GM19099 (cell line): ENCODE data around the gene TMEM69.

ENCODE experiments used
- POLR2A ChIP-seq: IDR thresholded peaks from 3 replicates; pipeline ENCODE4 v1.6.1; 2011; ENCODE audit warnings: low read depth; ENCODE audit not compliant: insufficient read length; ENCODE audit errors: extremely low read depth

The TMEM69 gene

DNA sequence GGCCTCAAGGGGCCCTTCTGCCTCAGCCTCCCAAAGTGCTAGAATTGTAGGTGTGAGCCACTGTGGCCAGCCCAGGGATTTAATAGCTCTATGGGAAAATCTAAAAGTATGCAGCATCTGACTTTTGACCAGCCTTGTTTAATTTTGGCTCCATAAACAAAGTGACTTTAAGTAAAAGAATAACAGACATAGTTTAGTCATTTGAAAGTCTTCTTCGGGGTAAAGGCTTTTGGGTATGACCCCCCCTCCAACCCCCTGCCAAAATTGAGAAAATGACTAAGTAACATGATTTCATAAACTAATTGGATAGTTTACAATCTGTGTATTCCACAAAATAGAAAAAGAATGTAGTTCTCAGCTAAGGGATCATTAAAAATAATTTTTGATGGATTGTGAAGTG is 18.6 kb upstream of the TMEM69 start:
- TF ChIP-seq POLR2A: no peak

DNA sequence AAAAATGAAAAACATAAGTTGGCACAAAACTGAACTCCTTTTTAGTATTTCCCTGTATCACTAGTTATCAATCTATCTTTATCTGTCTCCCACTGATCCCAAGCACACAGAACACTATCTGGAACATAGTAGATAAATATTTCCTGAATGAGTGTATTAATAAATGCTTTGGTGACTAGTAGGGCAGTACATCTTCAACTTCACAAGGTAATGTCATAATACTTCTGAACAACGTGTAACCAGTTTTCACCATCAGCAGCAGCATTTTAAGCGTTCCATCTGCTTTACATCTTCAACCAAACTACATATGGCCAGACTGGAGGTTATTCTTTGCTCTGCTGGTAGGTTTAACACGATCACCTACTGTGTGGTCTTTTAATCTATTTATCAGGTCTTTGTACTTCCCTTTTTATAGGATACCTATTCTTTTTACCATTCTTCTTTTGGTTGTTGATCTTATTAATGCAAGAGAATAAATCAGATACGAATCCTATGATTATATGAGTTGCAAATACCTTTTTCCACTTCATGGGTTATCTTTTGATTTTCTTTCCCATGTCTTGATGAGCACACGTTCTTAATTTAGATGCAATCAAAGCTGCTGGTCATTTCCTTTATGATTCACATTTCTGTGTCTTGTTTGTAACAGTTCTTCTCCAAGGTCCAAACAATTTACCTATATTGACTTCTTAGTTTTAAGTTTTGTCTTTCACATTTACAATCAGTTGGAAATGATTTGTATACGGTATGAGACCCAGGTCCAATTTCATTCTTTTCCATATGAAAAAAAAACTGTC is 17.9 kb upstream of the TMEM69 start:
- TF ChIP-seq POLR2A: no peak

DNA sequence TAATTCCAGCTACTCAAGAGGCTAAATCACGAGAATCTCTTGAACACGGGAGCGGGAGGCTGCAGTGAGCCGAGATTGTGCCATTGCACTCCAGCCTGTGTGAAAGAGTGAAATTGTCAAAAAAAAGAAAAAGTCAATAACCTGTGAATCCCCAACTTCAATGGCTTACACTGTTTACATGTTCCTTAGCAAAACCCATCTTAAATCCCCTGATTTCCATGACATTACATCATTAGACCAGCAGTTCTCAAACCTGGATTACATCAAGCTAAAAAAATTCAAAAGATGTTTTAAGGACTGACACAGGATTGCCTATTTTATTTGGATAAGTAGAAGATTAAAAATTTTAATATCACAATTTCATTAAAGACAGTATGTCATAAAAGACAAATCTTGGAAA is 14.0 kb upstream of the TMEM69 start:
- no peak for TF ChIP-seq POLR2A

DNA sequence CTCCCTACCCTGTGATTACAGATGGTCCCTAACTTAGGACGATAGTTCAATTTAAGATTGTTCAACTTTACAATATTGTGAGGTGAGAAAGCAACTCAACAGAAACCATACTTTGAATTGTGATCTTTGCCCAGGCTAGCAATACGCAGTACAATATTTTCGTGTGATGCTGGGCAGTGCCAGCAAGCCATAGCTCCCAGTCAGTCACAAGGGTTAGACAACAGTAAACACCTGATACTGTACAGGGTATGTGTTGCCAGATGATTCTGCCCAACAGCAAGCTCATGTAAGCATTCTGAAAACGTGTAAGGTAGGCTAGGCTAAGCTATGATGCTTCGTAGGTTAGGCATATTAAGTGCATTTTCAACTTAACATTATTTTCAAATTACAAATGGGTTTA is 13.5 kb upstream of the TMEM69 start:
- TF ChIP-seq POLR2A: no peak

DNA sequence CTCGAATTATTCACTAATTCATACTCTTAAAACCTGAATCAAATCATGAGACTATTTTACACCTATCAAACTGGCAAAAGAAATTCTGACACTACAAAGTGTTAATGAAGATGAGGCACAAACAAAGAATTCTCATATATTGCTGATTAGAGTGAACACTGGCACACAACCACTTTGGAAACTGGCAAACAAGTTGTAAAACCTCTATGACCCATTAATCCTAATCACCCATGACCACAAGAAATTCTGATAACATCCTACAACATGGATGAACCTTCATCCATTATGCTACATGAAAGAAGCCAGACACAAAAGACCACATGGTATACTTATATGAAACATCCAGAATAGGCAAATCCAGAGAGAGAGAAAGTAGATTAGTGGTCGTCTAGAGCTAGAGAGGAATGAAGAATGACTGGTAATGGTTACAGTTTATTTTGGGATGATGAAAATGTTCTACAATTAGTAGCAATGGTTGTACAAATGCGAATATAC is 10.2 kb upstream of the TMEM69 start:
- TF ChIP-seq POLR2A: no peak

DNA sequence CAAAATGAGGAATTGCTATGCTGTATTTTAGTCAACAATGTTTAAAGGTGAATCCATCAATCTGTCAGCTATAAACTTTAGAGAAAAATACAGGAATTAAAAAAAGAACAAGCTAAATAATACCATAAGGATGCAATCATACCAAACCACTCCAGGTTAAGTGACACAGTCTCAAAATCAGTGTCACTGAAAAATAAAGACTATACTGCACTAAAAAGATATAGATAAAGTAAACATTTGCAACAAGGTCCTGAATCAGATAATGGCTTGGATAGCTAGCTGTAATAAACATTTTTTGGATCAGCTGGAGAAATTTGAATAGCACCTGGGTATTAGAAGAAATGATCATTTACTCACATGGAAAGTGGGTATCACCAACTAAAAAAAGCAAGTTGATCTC is 9.5 kb upstream of the TMEM69 start:
- no peak for TF ChIP-seq POLR2A

DNA sequence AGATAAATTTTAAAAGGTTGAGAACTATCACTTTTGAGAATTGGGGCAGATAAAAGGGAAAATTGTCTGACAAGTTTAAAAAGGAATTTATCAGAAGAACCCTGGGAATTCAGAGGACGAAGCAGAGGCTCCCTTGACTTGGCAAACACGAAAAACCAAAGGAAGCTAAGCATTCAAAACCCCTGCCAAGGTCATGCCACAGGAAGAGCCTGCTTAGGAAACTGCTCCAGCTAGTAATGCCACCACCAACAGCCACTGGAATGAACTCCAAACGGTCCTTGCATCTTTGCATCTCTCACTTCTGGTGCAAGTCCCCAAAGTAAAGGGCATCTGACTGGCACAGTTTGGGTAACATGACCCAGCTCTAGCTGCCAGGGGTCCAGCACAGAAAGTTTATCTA is 8.9 kb upstream of the TMEM69 start:
- no peak for TF ChIP-seq POLR2A

DNA sequence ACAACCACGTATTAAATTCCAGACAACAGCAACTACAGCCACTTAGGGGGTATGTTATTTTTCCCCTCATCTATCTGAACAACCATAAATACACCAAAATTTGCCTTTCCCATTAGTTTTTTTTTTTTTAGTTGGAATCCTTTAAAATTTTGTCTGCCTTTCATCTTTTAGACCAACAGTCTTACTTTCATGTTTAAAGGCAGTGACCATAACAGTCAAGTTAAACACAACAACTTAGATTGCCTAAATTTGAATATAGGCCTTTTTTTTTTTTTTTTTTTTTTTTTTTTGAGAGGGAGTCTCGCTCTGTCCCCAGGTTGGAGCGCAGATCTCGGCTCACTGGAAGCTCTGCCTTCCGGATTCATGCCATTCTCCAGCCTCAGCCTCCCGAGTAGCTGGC is 5.0 kb upstream of the TMEM69 start:
- TF ChIP-seq POLR2A: no peak

DNA sequence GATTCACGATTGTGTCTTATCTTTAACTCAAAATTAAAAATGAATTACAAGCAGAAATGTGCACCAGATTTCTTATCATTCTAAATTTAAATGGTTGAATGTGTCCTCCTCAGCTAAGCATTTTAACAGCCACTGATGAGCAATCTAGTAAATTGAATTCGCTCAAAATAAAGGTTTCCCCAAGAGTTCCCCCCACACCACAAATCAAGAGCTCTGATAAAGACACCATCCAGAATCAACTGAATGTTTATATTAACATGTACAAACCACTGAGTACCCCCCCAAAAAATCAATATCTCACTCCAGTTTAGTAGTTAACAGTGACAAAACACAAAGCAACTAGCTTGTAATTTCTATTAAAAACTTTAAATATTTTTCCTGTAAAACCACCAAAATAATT is 3.6 kb upstream of the TMEM69 start:
- no peak for TF ChIP-seq POLR2A

DNA sequence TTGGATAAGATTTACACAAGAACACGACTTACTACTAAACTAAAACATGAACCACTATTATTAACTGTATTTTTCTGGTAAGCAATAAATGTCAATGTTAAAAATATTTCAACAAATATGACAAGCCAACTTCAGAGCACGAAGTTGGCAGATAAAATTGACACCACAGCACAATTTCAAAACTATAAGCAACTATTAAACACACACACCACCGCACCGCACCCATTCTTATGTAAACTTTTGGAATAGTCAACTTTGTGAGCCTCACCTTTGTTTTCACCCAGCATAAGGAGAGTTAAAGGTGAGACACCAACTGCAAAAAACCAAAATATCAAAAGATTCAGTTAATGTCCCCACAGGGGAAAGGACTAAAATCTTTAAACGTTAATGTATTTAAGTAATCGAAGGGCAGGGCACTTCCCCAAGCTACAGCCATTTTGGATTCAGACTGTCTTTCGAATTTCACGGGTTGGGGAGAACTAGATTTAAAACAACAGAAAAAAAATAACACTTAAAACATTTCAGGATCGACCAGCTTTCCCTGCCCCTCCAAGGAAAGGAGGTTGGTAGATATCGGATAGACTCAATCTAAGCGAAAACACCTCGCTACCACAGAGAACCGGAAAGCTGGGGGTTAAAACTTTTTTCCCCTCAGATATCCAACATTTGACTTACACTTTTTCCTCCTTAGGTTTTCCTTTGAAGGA is 2.5 kb upstream of the TMEM69 start:
- no peak for TF ChIP-seq POLR2A

DNA sequence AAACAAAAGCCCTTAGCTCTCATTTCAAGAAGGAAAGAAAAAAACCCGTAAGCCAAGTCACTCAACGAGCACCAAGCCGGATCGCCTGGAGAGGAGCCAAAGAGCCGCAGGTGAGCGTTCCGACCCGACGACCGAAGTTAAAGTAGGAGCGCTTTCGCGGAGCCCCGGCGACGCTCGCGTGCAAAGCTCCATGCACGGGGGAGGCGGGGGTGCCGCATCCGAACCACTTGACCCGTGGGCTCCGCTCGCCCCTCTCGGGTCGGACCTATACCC is 2.0 kb upstream of the TMEM69 start:
- TF ChIP-seq POLR2A: no peak

DNA sequence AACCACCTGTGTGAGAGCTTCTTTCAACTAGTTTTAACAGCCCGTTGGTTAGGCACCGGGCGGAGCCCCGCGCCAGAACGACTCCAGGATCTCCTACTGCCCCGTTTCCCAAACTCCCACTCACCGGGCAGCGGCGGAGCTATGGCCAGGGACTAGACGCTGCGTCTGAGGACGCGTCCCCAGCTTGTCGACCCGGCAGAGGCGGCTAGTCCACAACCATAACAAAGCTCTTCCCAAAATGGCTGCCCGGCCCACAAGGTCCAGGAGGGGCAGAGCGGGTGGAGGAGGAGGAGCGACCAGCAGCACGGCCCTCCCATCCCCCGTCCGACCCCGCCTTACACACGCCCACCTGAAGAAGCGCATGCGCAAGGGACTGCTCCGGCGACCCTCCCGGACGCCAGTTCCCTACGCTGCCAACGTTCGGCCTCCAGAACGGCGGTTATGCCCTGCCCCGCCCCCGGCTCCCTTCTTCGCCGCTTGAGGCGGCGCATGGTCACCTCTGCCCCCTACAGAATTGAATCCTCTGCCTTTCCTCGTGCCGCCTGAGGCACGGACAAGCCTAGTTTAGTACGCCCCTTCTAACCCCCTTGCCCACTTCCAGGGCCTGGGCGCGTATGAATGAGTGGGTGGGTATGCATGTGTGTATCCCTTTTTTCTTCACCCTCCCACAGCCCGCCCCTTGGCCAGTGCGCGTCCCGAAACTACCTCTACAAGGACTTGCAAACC is 1.5 kb upstream of the TMEM69 start, which contains the start of gene GPBP1L1:
Gene GPBP1L1, minus strand, starts transcription at position 246 of the 726 bp plus-strand sequence. CDS start 27,446 bp downstream, outside the sequence.
- peak; percentile 81 for TF ChIP-seq POLR2A

DNA sequence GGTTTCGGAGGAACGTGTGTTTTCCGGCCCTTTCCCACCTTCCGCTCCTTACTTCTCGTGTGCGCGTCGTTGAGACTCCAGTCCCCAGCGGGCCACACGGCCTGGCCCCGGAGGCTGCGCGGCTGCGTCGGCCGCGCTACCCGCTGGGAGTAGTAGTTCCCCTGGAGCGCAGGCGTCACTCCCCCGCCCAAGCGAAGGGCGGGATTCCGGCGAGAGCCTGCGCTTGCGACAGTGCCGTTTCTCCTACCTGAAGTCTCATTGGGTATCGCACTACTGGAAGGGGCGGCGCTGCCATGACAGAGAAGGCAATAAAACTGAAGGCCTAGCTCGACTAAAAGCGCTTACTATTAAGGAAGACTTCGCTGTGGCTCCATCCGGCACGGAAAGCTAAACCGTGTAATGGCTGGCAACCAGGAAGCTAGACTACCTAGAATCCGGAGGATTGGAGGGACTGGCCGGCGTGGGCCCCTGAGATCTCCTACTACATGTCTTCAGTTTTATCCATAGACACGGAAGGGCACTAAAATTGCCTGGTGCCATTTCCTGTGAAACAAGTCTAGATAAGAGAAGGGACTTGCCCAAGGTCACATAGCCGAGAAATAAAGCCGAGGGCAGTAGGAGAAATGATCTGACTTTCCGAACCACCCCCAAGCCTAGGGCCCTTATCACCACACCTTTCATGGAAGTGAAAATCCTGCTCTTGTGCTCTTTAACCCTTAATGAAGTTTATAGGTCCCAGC is 797 bp upstream of the TMEM69 start:
- TF ChIP-seq POLR2A: peak; percentile 97

DNA sequence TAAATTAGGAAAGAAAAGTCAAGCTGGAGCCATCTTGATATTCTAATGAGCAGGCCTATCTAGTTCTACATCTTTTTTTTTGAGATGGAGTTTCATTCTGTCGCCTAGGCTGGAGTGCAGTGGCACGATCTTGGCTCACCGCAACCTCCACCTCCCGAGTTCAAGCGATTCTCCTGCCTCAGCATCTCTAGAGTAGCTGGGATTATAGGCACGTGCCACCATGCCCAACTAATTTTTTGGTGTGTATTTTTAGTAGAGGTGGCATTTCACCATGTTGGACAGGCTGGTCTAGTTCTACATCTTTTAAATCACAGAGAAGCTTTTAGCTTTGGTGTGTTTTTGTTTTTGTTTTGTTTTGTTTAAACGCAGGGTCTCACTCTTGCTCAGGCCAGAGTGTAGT is 6.8 kb downstream of the TMEM69 start:
- TF ChIP-seq POLR2A: no peak

DNA sequence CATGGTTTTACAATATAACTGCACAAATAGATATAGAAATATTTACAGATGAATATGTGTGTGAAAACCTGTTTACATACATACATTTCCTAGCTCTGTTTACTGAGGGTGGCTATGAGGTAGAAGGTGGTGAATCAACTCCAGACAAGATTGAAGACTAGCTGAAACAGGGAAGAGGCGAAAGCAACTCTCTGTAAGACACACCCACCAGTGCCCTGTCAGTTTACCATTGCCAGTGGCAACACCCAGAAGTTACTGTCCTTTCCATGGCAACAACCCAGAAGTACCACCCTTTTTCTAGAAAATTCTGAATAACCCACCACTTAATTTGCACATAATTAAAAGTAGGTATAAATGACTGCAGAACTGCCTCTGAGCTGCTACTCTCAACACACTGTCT is 16.7 kb downstream of the TMEM69 start:
- no peak for TF ChIP-seq POLR2A
